ENCODE data around the gene PDE6A. TPM values are rescaled to one million over a fixed set of nuclear protein-coding genes. Genes with fewer than 3 reads are reported as not detected.

The PDE6A gene
- total and polyA plus RNA-seq, 2 of the 13 experiments (the other 11 are each of a cell fraction or from before 2014, with no cell fraction given) = 0.01 TPM; not detected in 1

DNA sequence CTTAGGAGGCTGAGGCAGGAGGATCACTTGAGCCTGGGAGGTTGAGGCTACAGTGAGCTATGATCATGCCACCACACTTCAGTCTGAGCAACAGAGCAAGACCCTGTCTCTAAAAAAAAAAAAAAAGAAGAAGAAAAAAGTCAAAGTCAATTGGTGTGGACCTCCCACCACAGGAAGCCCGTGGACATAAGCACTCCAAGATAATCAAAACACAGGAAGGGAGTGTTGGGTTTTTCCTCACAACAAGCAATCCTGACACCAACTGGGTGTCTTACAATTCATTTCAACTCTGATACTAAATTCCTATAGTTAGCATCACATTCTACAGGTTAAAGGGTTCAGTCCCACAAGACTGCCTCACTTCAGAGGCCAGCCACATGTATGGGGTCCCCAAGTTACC, 70.7 kb downstream of the PDE6A start (continued):
- TF ChIP-seq CREB1 (IDR thresholded peaks at IDR 0.05) (no peak), CREB1 (CRISPR knock-in tag; IDR thresholded peaks at IDR 0.05) (no peak), BCL6 (CRISPR knock-in tag; IDR thresholded peaks at IDR 0.05) (no peak), RFX1 (IDR thresholded peaks at IDR 0.05) (no peak)
- TF ChIP-seq, protein P1, sequence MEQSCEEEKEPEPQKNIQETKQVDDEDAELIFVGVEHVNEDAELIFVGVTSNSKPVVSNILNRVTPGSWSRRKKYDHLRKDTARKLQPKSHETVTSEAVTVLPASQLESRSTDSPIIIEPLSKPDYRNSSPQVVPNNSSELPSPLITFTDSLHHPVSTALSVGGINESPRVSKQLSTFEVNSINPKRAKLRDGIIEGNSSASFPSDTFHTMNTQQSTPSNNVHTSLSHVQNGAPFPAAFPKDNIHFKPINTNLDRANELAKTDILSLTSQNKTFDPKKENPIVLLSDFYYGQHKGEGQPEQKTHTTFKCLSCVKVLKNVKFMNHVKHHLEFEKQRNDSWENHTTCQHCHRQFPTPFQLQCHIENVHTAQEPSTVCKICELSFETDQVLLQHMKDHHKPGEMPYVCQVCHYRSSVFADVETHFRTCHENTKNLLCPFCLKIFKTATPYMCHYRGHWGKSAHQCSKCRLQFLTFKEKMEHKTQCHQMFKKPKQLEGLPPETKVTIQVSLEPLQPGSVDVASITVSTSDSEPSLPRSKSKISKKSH (CRISPR knock-in tag; IDR thresholded peaks at IDR 0.05; ENCODE audit: borderline replicate concordance) = no peak
- TF ChIP-seq, protein P2, sequence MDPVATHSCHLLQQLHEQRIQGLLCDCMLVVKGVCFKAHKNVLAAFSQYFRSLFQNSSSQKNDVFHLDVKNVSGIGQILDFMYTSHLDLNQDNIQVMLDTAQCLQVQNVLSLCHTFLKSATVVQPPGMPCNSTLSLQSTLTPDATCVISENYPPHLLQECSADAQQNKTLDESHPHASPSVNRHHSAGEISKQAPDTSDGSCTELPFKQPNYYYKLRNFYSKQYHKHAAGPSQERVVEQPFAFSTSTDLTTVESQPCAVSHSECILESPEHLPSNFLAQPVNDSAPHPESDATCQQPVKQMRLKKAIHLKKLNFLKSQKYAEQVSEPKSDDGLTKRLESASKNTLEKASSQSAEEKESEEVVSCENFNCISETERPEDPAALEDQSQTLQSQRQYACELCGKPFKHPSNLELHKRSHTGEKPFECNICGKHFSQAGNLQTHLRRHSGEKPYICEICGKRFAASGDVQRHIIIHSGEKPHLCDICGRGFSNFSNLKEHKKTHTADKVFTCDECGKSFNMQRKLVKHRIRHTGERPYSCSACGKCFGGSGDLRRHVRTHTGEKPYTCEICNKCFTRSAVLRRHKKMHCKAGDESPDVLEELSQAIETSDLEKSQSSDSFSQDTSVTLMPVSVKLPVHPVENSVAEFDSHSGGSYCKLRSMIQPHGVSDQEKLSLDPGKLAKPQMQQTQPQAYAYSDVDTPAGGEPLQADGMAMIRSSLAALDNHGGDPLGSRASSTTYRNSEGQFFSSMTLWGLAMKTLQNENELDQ (CRISPR knock-in tag; IDR thresholded peaks at IDR 0.05; ENCODE audit: borderline replicate concordance) = no peak

- no peak for ATAC-seq
- H3K4me3 ChIP-seq (replicated peaks in 1 of 3; ENCODE audit: insufficient read depth in 1 of 3, low read depth in 2 of 3, low read length in 3 of 3) = no peak overlapping the region
- no peak overlapping the region for H3K4me2 ChIP-seq (ENCODE audit: low read depth, low read length)
- CTCF ChIA-PET (ENCODE audit: low intra/inter-chr PET ratio, low total read pairs) = no interaction called here
- H3K4me1 ChIP-seq (ENCODE audit: insufficient read depth, low read length) = no peaks in the 10 kb centered on the region
- intact Hi-C loops (cut with micrococcal nuclease; ENCODE audit: unreplicated experiment) = no loop called here
- WGBS (ENCODE audit: low lambda C conversion rate) = 29% methylated on average over 11 of the region's 11 CpGs
- no peak for DNase-seq (ENCODE audit: low spot score)
- no peaks in the 10 kb centered on the region for H3K79me2 ChIP-seq (ENCODE audit: insufficient read depth, low read length)
- no peaks in the 10 kb centered on the region for H3K9me3 ChIP-seq (ENCODE audit: low read length)
- in situ Hi-C loops (cut with HindIII; ENCODE audit: extremely low pct_ligation_motif_present, low pct_unique_long_range_greater_than_20kb) = no loop called here
- BruUV-seq (replicated peaks) = no TSS peak
- TF ChIP-seq ZNF557 (CRISPR knock-in tag; IDR thresholded peaks at IDR 0.05) (no peak), MXI1 (IDR thresholded peaks at IDR 0.05; ENCODE audit: borderline replicate concordance, low read depth, low read length) (no peak), SUZ12 (IDR thresholded peaks at IDR 0.05; ENCODE audit: low read depth, low read length) (no peak), ZNF205 (CRISPR knock-in tag; IDR thresholded peaks at IDR 0.05) (no peak), ZNF639 (CRISPR knock-in tag; conservative IDR thresholded peaks at IDR 0.05) (no peak)
- TF ChIP-seq, protein P3, sequence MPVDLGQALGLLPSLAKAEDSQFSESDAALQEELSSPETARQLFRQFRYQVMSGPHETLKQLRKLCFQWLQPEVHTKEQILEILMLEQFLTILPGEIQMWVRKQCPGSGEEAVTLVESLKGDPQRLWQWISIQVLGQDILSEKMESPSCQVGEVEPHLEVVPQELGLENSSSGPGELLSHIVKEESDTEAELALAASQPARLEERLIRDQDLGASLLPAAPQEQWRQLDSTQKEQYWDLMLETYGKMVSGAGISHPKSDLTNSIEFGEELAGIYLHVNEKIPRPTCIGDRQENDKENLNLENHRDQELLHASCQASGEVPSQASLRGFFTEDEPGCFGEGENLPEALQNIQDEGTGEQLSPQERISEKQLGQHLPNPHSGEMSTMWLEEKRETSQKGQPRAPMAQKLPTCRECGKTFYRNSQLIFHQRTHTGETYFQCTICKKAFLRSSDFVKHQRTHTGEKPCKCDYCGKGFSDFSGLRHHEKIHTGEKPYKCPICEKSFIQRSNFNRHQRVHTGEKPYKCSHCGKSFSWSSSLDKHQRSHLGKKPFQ (CRISPR knock-in tag; IDR thresholded peaks at IDR 0.05; ENCODE audit: insufficient replicate concordance) = no peak
- TF ChIP-seq, protein P4, sequence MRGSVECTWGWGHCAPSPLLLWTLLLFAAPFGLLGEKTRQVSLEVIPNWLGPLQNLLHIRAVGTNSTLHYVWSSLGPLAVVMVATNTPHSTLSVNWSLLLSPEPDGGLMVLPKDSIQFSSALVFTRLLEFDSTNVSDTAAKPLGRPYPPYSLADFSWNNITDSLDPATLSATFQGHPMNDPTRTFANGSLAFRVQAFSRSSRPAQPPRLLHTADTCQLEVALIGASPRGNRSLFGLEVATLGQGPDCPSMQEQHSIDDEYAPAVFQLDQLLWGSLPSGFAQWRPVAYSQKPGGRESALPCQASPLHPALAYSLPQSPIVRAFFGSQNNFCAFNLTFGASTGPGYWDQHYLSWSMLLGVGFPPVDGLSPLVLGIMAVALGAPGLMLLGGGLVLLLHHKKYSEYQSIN (CRISPR knock-in tag; IDR thresholded peaks at IDR 0.05; ENCODE audit: borderline replicate concordance) = no peak
- H3K27ac ChIP-seq (ENCODE audit: extremely low read length, insufficient read depth, low read length) = no peak overlapping the region
- no peaks in the 10 kb centered on the region for H3K36me3 ChIP-seq (replicated peaks in 1 of 2; ENCODE audit: control insufficient read depth in 1 of 2, insufficient read depth in 2 of 2, low read length in 2 of 2)
- FAIRE-seq = no peak
- H3K27me3 ChIP-seq (ENCODE audit: control insufficient read depth in 1 of 2, insufficient read depth in 2 of 2, low read length in 2 of 2) = no peaks in the 10 kb centered on the region
- no peak overlapping the region for H3K9ac ChIP-seq (ENCODE audit: insufficient read depth, low read depth, low read length)
- H2AFZ ChIP-seq (ENCODE audit: low read length) = no peak overlapping the region
- POLR2A ChIA-PET = no interaction called here
- no peaks in the 10 kb centered on the region for H4K20me1 ChIP-seq (ENCODE audit: insufficient read depth, low read length)
Measured at GRCh38 chr5:149872351-149873040, 72.1 kb downstream of the PDE6A start.
